Activated effector memory CD4-positive, alpha-beta T cell treated with Interleukin-2 at 50 U/mL for 16 hours (primary cell): ENCODE data around the gene ACSL1.
"Not testable (repeated sequence)": the region's sequence is repeated elsewhere in the genome, so short reads cannot be mapped to it uniquely, and the experiment has no call there.

Source experiments
- DNase-seq: peaks from one replicate; pipeline ENCODE4 v3.0.0-alpha.2; 2020

Gene ACSL1

GRCh38 chr4:184752496-184753275 is 73.1 kb downstream of the ACSL1 start:
- no peak for DNase-seq

GRCh38 chr4:184751585-184751956 is 74.2 kb downstream of the ACSL1 start:
- no peak for DNase-seq

GRCh38 chr4:184750926-184751584 is 74.7 kb downstream of the ACSL1 start:
- no peak for DNase-seq

- DNase-seq = no peak
Measured at GRCh38 chr4:184748251-184748652, 77.5 kb downstream of the ACSL1 start.

DNA sequence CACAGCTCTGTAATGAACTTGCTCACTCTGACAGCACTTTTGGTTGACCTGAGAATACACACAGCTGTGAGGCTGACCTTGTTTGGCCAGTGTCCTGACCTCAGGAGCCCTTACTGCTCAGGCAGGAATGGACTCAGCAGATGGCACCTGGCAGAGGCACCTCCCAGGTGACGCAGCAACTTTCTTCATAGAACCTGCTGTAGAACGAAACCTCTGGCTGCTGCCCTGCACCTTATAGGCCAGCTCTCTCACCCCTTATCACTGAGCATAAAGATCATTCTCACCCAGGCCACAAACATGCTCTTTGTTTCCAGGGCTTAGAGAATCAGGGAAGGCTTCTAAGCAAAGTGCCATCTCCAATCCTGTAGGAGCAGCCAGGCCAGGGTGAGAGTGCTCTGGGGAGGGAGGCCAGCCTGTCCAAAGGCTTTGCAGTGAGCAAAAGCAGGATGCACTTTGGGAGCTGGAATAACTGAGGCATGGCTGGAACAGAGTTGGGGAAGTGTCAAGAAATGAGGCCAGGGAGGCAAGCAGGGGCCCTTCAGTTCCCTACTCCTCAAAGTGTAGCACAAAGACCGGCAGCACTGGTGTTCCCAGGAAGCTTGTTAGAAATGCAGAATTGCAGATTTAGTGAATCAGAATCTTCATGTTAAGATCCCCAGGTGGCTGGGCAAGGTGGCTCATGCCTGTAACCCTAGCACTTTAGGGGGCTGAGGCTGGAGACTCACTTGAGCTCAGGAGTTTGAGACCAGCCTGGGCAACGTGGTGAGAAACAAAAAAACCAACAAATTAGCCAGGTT is 78.5 kb downstream of the ACSL1 start:
- DNase-seq = no peak

DNA sequence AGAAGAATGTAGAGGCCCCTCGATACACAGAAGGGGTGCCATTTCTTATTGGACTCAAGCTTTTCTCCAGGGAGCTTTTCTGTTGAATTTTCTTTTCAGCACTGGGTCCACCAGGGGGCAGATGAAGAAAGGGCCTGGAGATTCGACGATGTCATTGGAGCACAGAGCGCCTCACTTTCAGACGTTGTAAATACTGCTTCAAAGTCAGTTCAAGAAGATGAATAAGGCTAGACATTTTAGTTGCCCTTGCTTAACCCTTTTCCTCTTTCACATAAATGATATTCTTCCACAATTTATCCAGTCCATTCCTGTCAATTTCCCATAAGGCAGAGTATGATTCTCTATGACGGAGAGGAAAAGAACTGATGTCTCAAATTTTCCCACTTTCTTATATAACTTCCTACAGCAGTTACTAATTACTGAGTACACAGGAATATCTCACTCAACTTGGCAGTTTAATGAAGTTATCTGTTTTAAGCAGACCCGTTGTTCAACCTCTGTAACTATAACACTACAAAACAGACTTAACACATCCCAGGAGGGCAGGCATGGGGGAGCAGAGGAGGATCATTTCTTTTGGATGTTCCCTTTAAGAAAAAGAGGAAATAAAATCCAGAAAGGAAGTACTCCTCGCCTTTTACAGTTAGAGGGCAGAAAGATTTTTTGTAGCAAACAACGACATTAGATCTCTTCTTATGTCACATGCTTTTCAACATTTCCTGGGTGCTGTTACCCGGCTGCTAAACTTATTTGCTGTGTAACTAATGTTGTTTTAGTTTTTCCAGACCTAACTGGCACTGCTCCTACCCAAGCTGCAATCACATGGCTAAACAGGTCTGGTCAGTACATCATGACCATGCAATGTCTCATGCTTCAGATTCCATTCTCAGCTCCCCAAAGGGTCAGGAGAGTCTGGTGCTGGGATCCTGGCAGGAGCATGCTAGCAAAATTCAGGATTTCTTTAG is 79.7 kb downstream of the ACSL1 start:
- peak; percentile 40 for DNase-seq

DNA sequence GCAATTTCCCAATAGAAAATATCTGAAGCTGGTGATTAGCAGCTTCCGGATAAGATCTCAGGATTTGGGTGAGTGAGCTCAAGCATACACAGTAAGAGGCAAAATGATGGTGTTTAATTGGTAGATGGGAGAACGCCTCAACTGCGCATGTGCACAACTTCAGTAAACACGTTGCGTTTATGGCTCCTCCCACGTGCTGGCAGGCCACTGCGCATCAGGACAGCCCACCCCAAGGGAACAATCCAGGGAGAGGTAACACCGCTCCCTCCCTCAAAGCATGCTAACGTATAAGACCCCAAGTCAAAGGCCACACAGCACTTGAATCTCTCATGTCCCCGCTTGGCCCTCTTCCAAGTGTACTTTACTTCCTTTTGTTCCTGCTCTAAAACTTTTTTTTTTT is 81.5 kb downstream of the ACSL1 start:
- DNase-seq = no peak

- no peak for DNase-seq
Measured at GRCh38 chr4:184743650-184744049, 82.1 kb downstream of the ACSL1 start.

GRCh38 chr4:184741651-184742050 is 84.1 kb downstream of the ACSL1 start:
- DNase-seq = not testable (repeated sequence)

DNA sequence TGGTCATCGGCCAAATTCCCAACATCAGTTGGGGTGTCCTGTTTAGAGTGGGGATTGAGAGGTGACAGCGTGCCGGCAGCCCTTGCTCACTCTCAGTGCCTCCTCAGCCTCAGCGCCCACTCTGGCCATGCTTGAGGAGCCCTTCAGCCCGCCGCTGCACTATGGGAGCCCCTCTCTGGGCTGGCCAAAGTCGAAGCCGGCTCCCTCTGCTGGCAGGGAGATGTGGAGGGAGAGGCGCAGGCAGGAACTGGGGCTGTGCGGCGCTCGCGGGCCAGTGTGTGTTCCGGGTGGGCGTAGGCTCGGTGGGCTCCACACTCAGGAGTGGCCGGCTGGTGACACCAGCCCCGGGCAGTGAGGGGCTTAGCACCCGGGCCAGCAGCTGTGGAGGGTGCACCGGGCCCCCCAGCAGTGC is 84.8 kb downstream of the ACSL1 start:
- DNase-seq = no peak

GRCh38 chr4:184739575-184739974 is 86.2 kb downstream of the ACSL1 start:
- DNase-seq = not testable (repeated sequence)

- no peak for DNase-seq
Measured at GRCh38 chr4:184734758-184735157, 91.0 kb downstream of the ACSL1 start.

DNA sequence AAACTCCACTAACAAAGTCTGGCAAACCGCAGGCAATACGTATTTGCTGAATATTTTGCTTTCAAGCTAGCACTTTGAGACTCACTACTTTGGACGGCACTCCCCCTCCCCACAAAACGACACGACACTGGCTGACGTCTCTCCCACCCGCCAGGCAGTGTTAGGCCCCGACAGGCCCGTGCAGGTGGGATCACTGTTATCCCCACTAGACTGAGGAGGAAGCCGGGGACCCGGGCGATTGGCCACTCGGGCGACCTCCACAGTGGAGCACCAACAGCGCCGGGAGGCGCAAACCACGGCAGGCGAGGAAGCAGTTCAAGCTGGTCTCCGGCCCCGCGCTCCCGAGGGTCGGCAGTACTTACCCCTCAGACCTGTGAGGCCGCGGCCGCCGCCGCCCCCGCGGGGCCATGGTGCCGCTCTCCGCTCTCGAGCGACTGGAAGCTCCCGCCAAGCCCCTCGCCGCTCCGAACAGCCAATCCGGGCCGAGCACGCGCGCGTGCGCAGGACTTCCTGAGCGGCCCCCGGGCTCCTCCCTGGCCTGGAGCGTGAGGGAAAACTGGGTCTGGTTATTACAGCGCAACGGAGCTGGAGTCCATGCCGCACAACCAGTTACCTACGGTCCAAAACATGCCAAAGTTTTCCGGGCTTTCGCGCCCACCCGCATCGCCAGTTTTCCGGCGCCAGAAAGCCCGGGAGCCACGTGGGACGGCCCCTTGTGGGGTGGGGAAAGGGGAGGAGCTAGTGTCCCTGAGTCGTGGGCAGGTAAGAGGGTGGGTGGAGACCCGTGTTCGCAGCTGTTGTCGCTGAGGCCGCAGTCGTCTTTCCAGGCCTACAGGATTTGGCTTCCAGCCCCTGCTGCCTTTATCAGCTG is 91.9 kb downstream of the ACSL1 start, which contains the start of gene CENPU:
Gene CENPU (minus strand): TSS at position 443 of the 871 bp plus-strand sequence. CDS start 34 bp downstream, at position 409.
- DNase-seq = peak; percentile 94

GRCh38 chr4:184732126-184732525 is 93.6 kb downstream of the ACSL1 start:
- DNase-seq = no peak

- no peak for DNase-seq
Measured at GRCh38 chr4:184731056-184731455, 94.7 kb downstream of the ACSL1 start.

DNA sequence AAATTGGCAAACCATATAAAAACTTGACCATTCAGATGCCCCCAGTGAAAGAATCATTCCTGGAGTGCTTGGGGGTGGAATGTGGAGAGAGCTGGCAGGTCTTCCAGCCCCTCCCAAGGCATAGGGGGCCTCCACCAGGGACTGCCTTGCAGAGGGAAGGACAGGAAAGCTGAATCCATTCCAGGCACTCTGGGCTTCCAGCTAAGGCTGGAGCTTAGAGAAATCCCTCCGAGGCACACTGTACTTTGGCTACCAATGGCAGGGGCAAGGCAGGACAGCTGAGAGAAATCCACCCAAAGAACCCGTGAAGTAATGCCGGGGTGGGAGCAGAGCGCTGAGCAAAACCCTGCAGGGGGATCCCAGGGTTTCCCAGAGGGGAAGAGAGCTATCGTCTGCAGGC is 95.8 kb downstream of the ACSL1 start:
- DNase-seq = no peak

DNA sequence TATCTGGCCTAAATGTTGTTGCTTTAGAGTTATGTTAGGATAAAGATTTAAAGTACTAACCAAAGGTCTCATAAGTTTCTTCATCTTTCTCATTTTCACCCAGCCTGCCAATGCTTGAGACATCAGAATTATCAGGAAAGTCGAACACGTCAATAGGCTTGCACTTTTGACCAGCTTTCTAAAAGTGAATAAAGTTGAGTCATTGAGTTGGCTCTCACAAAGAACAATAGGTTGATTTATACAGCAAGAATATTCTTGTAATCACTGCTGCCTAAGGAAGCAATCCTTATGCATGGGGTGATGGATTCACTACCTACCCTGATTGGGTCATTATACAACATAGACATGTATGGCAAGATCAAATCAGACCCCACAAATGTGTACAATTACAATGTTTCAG is 96.9 kb downstream of the ACSL1 start:
- no peak for DNase-seq

- no peak for DNase-seq
Measured at GRCh38 chr4:184727430-184727829, 98.3 kb downstream of the ACSL1 start.

DNA sequence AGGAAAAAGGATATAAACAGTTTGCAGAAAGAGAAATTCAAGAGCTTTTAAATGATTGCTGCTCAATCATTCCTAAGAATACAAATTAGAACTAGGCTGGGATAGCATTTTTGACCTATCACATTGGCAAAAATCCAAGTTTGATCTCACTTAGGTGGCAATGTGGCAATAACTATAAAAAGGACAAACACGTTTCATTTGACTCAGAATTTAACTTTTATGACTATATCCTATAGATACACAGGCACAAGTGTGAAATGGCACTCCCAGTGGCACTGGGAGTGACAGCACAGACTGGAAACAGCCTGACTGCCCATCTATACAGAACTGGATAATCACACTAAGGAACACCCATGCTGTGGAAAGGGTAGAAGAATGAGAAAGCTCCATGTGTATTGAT is 103.0 kb downstream of the ACSL1 start:
- DNase-seq = no peak

DNA sequence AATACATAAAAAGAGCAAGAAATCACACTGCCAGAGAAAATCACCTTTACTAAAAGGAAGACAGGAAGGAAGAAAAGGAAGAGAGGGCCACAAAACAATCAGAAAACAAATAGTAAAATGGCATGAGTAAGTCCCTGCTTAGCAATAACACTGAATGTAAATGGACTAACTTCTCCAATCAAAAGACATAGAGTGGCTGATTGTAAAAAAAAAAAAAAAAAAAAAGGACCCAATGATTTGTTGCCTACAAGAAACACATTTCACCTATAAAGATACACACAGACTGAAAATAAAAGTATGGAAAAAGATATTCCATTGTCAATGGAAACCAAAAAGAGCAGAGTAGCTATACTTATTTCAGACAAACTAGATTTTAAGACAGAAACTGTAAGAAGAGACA is 104.5 kb downstream of the ACSL1 start:
- no peak for DNase-seq

- DNase-seq = no peak
Measured at GRCh38 chr4:184719407-184719806, 106.4 kb downstream of the ACSL1 start.
